ENCODE measurements around the gene OAS3.

OAS3 gene

GRCh38 chr12:112973818-112974231 lies 35.6 kb downstream of the OAS3 start (continued):
- TF ChIP-seq, protein P1, sequence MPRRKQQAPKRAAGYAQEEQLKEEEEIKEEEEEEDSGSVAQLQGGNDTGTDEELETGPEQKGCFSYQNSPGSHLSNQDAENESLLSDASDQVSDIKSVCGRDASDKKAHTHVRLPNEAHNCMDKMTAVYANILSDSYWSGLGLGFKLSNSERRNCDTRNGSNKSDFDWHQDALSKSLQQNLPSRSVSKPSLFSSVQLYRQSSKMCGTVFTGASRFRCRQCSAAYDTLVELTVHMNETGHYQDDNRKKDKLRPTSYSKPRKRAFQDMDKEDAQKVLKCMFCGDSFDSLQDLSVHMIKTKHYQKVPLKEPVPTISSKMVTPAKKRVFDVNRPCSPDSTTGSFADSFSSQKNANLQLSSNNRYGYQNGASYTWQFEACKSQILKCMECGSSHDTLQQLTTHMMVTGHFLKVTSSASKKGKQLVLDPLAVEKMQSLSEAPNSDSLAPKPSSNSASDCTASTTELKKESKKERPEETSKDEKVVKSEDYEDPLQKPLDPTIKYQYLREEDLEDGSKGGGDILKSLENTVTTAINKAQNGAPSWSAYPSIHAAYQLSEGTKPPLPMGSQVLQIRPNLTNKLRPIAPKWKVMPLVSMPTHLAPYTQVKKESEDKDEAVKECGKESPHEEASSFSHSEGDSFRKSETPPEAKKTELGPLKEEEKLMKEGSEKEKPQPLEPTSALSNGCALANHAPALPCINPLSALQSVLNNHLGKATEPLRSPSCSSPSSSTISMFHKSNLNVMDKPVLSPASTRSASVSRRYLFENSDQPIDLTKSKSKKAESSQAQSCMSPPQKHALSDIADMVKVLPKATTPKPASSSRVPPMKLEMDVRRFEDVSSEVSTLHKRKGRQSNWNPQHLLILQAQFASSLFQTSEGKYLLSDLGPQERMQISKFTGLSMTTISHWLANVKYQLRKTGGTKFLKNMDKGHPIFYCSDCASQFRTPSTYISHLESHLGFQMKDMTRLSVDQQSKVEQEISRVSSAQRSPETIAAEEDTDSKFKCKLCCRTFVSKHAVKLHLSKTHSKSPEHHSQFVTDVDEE (CRISPR knock-in tag; IDR thresholded peaks at IDR 0.05) = no peak
- no peak for TF ChIP-seq ZC3H10 (CRISPR knock-in tag; IDR thresholded peaks at IDR 0.05)
- no peak for TF ChIP-seq RARB (CRISPR knock-in tag; IDR thresholded peaks at IDR 0.05)

DNA sequence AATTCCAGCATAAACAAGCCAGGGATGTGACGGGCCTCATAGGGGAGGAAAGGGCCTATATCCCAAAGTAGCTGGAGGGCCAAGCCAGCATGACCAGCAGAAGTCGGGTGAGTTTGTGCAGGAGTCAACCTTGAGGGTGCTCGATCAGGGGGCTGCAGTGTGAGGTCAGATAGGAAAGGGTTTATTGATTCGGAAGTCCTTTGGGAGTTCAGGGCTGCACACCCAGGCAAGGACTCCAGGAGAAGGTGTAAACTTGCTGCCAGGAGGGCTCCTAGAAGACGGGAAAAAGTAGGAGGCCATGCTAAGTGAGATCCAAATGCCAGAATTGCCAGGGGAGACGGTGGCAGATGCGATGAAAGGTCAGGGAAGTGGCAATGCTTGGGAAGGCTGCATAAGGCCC lies 36.6 kb downstream of the OAS3 start:
- TF ChIP-seq ZFP3 (CRISPR knock-in tag; IDR thresholded peaks at IDR 0.05) = no peak
- no peak for TF ChIP-seq POU6F1 (CRISPR knock-in tag; IDR thresholded peaks at IDR 0.05; ENCODE audit: borderline replicate concordance, low read depth)
- TF ChIP-seq PPARA (CRISPR knock-in tag; IDR thresholded peaks at IDR 0.05; ENCODE audit: borderline replicate concordance) = no peak
- no peak for TF ChIP-seq TCF4 (CRISPR knock-in tag; IDR thresholded peaks at IDR 0.05; ENCODE audit: borderline replicate concordance)
- TF ChIP-seq ZNF8 (CRISPR knock-in tag; IDR thresholded peaks at IDR 0.05) = no peak
- no peak for TF ChIP-seq ARNTL (CRISPR knock-in tag; IDR thresholded peaks at IDR 0.05; ENCODE audit: borderline replicate concordance, low read depth)
- TF ChIP-seq TOX (CRISPR knock-in tag; IDR thresholded peaks at IDR 0.05; ENCODE audit: borderline replicate concordance) = no peak
- no peak for TF ChIP-seq ISL1 (CRISPR knock-in tag; IDR thresholded peaks at IDR 0.05)
- TF ChIP-seq, protein P1 (CRISPR knock-in tag; IDR thresholded peaks at IDR 0.05) = no peak
- no peak for TF ChIP-seq CSDC2 (CRISPR knock-in tag; IDR thresholded peaks at IDR 0.05)
- no peak for TF ChIP-seq SNAI2 (CRISPR knock-in tag; IDR thresholded peaks at IDR 0.05)
- TF ChIP-seq BACH2 (CRISPR knock-in tag; IDR thresholded peaks at IDR 0.05; ENCODE audit: borderline replicate concordance) = no peak
- TF ChIP-seq, protein P2, sequence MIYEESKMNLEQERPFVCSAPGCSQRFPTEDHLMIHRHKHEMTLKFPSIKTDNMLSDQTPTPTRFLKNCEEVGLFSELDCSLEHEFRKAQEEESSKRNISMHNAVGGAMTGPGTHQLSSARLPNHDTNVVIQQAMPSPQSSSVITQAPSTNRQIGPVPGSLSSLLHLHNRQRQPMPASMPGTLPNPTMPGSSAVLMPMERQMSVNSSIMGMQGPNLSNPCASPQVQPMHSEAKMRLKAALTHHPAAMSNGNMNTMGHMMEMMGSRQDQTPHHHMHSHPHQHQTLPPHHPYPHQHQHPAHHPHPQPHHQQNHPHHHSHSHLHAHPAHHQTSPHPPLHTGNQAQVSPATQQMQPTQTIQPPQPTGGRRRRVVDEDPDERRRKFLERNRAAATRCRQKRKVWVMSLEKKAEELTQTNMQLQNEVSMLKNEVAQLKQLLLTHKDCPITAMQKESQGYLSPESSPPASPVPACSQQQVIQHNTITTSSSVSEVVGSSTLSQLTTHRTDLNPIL (CRISPR knock-in tag; IDR thresholded peaks at IDR 0.05; ENCODE audit: low read depth) = no peak
- ATAC-seq = no peak

GRCh38 chr12:112977139-112977538 lies 38.9 kb downstream of the OAS3 start:
- TF ChIP-seq ZFP30 (CRISPR knock-in tag; IDR thresholded peaks at IDR 0.05) (no peak), CSDC2 (CRISPR knock-in tag; IDR thresholded peaks at IDR 0.05) (no peak), BACH2 (CRISPR knock-in tag; IDR thresholded peaks at IDR 0.05; ENCODE audit: borderline replicate concordance) (no peak), CSRNP3 (CRISPR knock-in tag; IDR thresholded peaks at IDR 0.05) (no peak), TOX (CRISPR knock-in tag; IDR thresholded peaks at IDR 0.05; ENCODE audit: borderline replicate concordance) (no peak), SNAI2 (CRISPR knock-in tag; IDR thresholded peaks at IDR 0.05) (no peak), ZNF70 (CRISPR knock-in tag; IDR thresholded peaks at IDR 0.05) (no peak), POU6F1 (CRISPR knock-in tag; IDR thresholded peaks at IDR 0.05; ENCODE audit: borderline replicate concordance, low read depth) (no peak)
- ATAC-seq = no peak

Measured in SK-N-SH treated with all-trans-retinoic acid at 6 μM for 48 hours (cell line).